AG04449 (cell line): ENCODE measurements around the gene C16orf89.

ENCODE experiments used
- CTCF ChIA-PET: fragments of 350-600 bp; formaldehyde crosslinking; extraction: SDS; loops from one replicate; lab custom pipeline; 2021; ENCODE audit warnings: antibody characterized with exemption; lab: Yijun Ruan, JAX
- POLR2A ChIA-PET: fragments of 400-600, 350-600 bp; formaldehyde crosslinking; extraction: SDS; loops from one replicate; lab custom pipeline; 2020; ENCODE audit warnings: antibody characterized with exemption, inconsistent platforms; lab: Yijun Ruan, JAX
- DNase-seq: peaks from one replicate; pipeline ENCODE4 v3.0.0-alpha.2; 2010; ENCODE audit warnings: low read depth, low spot score
- H3K4me3 ChIP-seq: 2 replicates; pipeline ENCODE4 v1.5.1; 2011; ENCODE audit warnings: low read depth, mild to moderate bottlenecking, control low read depth, low read length
- CTCF ChIP-seq: IDR thresholded peaks from one replicate; pipeline ENCODE4 v1.5.1; 2011; ENCODE audit warnings: mild to moderate bottlenecking, moderate library complexity, low read length, control low read depth, inconsistent platforms; ENCODE audit not compliant: insufficient read depth; ENCODE audit errors: missing control alignments

The C16orf89 gene

DNA sequence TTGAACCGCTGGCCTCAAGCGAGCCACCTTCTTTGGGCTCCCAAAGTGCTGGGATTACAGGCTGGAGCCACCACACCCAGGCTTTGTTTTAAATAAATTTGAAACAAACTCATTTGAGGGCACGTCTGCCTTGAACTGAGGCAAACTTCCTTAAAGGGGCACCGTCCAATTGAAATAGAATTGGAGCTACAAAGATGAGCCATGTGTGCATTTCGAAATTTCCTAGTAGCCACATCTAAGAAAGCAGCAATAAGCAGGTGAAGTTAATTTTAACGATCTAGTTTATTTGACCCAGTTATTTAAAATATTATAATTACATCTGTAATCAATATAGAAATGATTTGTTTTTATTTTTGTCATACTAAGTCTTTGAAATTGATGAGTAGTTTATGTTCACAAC is 755 bp upstream of the C16orf89 start:
- no peak overlapping the region for H3K4me3 ChIP-seq
- DNase-seq, result no peak
- no peak for TF ChIP-seq CTCF
- POLR2A ChIA-PET, result no interaction called here
- CTCF ChIA-PET, result interaction anchor here (1.0 kb wide), 1 partner anchor 22 kb away, joined by 3 read pairs; no protein-coding TSS in a partner anchor

DNA sequence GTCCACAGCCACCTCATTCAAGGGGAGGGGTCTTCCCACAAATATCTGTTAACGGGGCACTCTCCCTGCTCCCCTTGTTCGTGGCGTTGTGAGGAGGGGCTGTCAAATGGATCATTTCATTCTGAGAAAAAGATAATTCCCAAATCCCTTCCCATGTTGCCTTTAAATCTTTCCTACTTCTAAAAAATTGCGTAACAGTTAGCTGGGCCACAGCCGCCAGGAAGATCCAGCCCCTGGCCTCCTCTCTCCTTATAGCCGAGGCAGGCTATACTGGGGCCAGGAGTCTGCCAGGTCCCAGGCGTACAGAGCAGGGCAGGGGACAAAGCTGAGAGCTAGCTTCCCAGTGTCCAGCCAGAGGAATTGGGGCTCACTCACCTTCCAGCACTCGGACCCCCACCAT is 430 bp downstream of the C16orf89 start:
- POLR2A ChIA-PET, result no interaction called here
- CTCF ChIA-PET, result no interaction called here
- TF ChIP-seq CTCF, result no peak
- no peak overlapping the region for H3K4me3 ChIP-seq
- no peak for DNase-seq

GRCh38 chr16:5064915-5065314 is 841 bp downstream of the C16orf89 start:
- no peak for TF ChIP-seq CTCF
- CTCF ChIA-PET, result no interaction called here

DNA sequence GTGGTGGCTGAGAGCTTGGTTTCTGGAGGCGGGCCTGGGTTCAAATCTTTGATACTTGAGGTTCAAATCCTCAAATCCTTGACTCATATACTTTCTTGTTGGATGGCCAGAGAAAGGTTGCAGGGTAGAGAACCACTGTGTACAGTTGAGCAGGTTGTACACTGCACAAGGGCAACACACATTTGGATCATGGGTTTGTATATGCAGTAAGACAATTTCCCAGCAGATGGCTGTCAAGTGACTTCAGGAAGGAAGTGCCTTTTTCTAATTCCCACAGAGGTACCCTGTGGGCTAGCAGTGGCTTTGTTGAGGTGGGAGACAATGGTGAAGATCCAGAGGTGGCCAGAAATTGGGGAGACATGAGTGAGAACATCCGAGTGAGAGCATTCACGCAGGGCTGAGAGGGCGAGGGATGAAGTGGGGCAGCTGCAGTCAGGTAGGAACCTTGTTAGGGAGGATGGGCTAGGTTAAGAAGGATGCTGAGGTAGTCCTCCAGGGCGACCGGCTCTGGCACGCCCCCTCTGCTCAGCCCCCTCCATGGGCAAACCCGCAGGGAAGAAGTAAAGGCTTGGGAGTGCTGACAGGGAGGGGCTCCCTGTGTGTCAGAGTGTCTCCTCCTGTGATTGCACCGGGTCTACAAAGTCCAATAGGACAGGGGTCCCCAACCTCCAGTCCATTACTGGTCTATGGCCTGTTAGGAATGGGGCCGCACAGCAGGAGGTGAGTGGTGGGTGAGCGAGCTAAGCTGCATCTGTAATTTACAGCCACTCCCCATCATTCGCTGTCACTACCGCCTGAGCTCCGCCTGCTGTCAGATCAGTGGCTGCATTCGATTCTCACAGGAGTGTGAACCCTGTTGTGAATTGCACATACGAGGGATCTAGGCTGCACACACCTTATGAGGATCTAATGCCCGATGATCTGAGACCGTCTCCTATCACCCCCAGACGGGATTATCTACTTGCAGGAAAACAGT is 2.7 kb downstream of the C16orf89 start:
- H3K4me3 ChIP-seq, result no peak overlapping the region
- POLR2A ChIA-PET, result no interaction called here
- DNase-seq, result no peak
- TF ChIP-seq CTCF, result no peak
- CTCF ChIA-PET, result interaction anchor here (0.5 kb wide), 1 partner anchor 555 kb away, joined by 3 read pairs; no protein-coding TSS in a partner anchor

More at GRCh38 chr16:5064915-5065314, 841 bp downstream of the C16orf89 start:
- POLR2A ChIA-PET, result no interaction called here
- H3K4me3 ChIP-seq, result no peak overlapping the region
- DNase-seq, result no peak

GRCh38 chr16:5062051-5062450 is 3.7 kb downstream of the C16orf89 start:
- no peak overlapping the region for H3K4me3 ChIP-seq
- TF ChIP-seq CTCF, result no peak
- no peak for DNase-seq
- ChIA-PET POLR2A (no interaction called here), CTCF (no interaction called here)

- no peak for TF ChIP-seq CTCF
- ChIA-PET POLR2A (no interaction called here), CTCF (interaction anchor here (0.7 kb wide), 1 partner anchor 18 kb away, joined by 3 read pairs; no protein-coding TSS in a partner anchor)
- no peak for DNase-seq
- no peak overlapping the region for H3K4me3 ChIP-seq
These were observed 5.6 kb downstream of the C16orf89 start for GRCh38 chr16:5060073-5060641.
